Vagina (tissue), 2 donors: Measurements from ENCODE around the gene KBTBD3. TPM values are rescaled to one million over a fixed set of nuclear protein-coding genes. Genes with fewer than 3 reads are reported as not detected.

Experiments
- DNase-seq, 2 donors: peaks; one replicate each; pipeline ENCODE4 v3.0.0-alpha.2; 2017; ENCODE audit errors: extremely low spot score in 2 of 2
- H3K27ac ChIP-seq: fragments of 200-600 bp; sonication (generic); one replicate; pipeline ENCODE4 v1.5.1; 2019
- H3K27me3 ChIP-seq: fragments of 200-600 bp; sonication (generic); one replicate; pipeline ENCODE4 v1.5.1; 2019
- H3K36me3 ChIP-seq, 2 donors: fragments of 200-600 bp; sonication (generic); one replicate each; pipeline ENCODE4 v1.5.1; 2017 to 2019
- H3K4me1 ChIP-seq: fragments of 200-600 bp; sonication (generic); one replicate; pipeline ENCODE4 v1.5.1; 2019
- H3K4me3 ChIP-seq, 2 donors: fragments of 200-600 bp; sonication (generic); 1 replicate in 1 of 2; 2 replicates in 1 of 2; pipeline ENCODE4 v1.5.1; 2016 to 2019
- H3K9me3 ChIP-seq: fragments of 200-600 bp; sonication (generic); one replicate; pipeline ENCODE4 v1.5.1; 2019
- POLR2A ChIP-seq, 2 donors: fragments of 450-650 bp; IDR thresholded peaks; one replicate each; pipeline ENCODE4 v1.6.1; 2017; ENCODE audit warnings: antibody characterized with exemption in 2 of 2, mild to moderate bottlenecking in 2 of 2, moderate library complexity in 2 of 2
- POLR2AphosphoS5 ChIP-seq, 2 donors: sonication (generic); formaldehyde crosslinking; IDR thresholded peaks; one replicate each; pipeline ENCODE4 v1.9.0; 2017; ENCODE audit warnings: antibody characterized with exemption in 2 of 2, mild to moderate bottlenecking in 2 of 2, low read depth in 1 of 2; ENCODE audit not compliant: insufficient read depth in 1 of 2
- intact Hi-C: fragments of 100-400 bp; cut with DNase I; formaldehyde crosslinking; loops from one replicate; pipeline ENCODE4 v1.15.1; 2023
- total RNA-seq: library from RNA; depleted of rRNA; stranded (reverse); fragments of >200 nt; gene quantifications from one replicate; pipeline ENCODE4 v1.2.3, GENCODE V29; 2016
- TF ChIP-seq, protein P1 (sequence below), 3 experiments: fragments of 450-650 bp in 2 of 3; fragments of 200-600 bp in 1 of 3; sonication (generic) in 1 of 3; IDR thresholded peaks; one replicate each; pipeline ENCODE4 v1.5.1; 2017 to 2019; ENCODE audit warnings: antibody characterized with exemption in 3 of 3, mild to moderate bottlenecking in 2 of 3, moderate library complexity in 2 of 3

Gene KBTBD3
- total RNA-seq, 1 donor from 2014 or later, result 3.2 TPM

DNA sequence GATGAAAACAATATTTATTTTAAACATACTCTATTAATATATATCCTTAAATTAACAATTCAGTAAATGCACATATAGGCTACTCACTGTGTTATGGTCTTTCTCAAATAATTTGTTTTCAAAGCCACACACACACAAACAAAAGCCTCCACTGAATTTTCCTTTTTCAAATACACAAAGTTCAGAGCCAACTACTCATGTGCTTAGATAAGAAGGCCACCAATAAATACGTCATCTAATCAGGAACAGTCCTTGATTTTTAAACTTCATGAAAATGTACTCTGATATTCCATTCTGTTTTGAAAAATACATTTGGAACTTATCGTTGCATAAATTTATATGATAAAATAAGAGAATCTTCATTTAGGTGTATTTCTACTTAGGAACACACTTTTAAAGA is 26.0 kb downstream of the KBTBD3 start:
- Histone ChIP-seq H3K27ac (no peak overlapping the region), H3K27me3 (no peaks in the 10 kb centered on the region), H3K4me3 (no peak overlapping the region), H3K4me1 (no peaks in the 10 kb centered on the region), H3K36me3 (no peaks in the 10 kb centered on the region), H3K9me3 (no peaks in the 10 kb centered on the region)
- intact Hi-C loops, result no loop called here
- TF ChIP-seq, protein P1, sequence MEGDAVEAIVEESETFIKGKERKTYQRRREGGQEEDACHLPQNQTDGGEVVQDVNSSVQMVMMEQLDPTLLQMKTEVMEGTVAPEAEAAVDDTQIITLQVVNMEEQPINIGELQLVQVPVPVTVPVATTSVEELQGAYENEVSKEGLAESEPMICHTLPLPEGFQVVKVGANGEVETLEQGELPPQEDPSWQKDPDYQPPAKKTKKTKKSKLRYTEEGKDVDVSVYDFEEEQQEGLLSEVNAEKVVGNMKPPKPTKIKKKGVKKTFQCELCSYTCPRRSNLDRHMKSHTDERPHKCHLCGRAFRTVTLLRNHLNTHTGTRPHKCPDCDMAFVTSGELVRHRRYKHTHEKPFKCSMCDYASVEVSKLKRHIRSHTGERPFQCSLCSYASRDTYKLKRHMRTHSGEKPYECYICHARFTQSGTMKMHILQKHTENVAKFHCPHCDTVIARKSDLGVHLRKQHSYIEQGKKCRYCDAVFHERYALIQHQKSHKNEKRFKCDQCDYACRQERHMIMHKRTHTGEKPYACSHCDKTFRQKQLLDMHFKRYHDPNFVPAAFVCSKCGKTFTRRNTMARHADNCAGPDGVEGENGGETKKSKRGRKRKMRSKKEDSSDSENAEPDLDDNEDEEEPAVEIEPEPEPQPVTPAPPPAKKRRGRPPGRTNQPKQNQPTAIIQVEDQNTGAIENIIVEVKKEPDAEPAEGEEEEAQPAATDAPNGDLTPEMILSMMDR (IDR thresholded peaks at IDR 0.05), result no peak
- no peak for TF ChIP-seq POLR2A (IDR thresholded peaks at IDR 0.05)
- TF ChIP-seq POLR2AphosphoS5 (IDR thresholded peaks at IDR 0.05; ENCODE audit: insufficient read depth in 1 of 2, low read depth in 1 of 2), result no peak
- DNase-seq, result no peak

DNA sequence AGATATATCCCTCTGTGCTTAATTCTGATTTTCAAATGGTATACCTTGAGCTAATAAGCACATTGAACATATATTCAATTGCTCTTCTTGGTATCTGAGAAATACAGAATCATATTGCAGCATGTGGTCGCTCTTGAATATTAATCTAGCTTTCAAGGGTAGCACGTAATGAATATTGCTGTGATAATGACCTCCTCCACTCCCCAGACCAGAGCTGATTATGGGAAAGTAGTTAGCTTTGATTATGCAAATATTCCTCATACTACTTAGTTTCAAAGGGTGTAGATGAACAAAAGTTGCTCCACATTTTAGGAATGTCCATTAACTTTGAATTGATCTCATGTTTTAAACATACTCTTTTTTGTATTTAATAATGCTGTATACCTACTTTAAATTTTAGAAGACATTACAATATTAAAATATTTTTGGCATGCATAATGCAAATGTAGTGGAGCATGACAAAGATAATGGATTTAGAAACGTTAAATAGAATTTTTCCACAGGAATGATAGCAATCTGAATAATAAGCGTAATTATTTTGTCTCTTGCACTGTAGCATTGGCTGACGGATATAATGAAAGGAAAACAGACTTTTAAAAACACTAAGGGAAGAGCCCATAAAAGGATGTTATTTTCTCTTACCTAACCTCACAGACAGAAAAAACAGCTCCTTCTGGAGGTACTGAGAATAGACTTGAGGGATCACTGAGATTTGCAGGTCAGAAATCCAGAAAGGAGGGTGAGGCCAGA is 27.2 kb downstream of the KBTBD3 start:
- Histone ChIP-seq H3K4me3 (no peak overlapping the region), H3K27ac (no peak overlapping the region), H3K4me1 (no peaks in the 10 kb centered on the region), H3K27me3 (no peaks in the 10 kb centered on the region), H3K36me3 (no peaks in the 10 kb centered on the region), H3K9me3 (no peaks in the 10 kb centered on the region)
- intact Hi-C loops, result no loop called here
- TF ChIP-seq POLR2AphosphoS5 (IDR thresholded peaks at IDR 0.05; ENCODE audit: insufficient read depth in 1 of 2, low read depth in 1 of 2) (no peak), POLR2A (IDR thresholded peaks at IDR 0.05) (no peak)
- TF ChIP-seq, protein P1 (IDR thresholded peaks at IDR 0.05), result no peak
- DNase-seq, result no peak

DNA sequence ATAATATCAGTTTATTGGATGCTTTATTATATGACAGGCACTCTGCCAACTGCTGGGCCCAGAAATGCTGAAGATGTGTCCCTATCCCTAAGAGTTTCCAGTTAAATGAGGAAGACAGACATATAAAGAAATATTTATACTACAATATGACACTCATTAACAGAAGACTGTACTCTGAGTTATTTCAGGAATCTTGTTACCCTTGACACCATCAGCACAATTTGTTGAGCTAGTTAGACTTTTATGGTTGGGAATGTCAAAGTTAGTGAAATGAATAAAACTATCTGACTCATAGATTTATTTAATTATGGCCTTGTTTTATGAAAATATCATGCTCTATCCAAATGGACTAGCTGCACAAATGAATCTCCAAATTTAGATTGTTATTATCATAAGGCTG is 29.5 kb downstream of the KBTBD3 start:
- intact Hi-C loops, result no loop called here
- H3K27me3 ChIP-seq, result no peaks in the 10 kb centered on the region
- DNase-seq, result no peak
- no peaks in the 10 kb centered on the region for H3K9me3 ChIP-seq
- no peaks in the 10 kb centered on the region for H3K4me1 ChIP-seq
- no peaks in the 10 kb centered on the region for H3K36me3 ChIP-seq
- no peak overlapping the region for H3K4me3 ChIP-seq
- H3K27ac ChIP-seq, result no peak overlapping the region
- TF ChIP-seq POLR2A (IDR thresholded peaks at IDR 0.05) (no peak), POLR2AphosphoS5 (IDR thresholded peaks at IDR 0.05; ENCODE audit: insufficient read depth in 1 of 2, low read depth in 1 of 2) (no peak)
- TF ChIP-seq, protein P1 (IDR thresholded peaks at IDR 0.05), result no peak

DNA sequence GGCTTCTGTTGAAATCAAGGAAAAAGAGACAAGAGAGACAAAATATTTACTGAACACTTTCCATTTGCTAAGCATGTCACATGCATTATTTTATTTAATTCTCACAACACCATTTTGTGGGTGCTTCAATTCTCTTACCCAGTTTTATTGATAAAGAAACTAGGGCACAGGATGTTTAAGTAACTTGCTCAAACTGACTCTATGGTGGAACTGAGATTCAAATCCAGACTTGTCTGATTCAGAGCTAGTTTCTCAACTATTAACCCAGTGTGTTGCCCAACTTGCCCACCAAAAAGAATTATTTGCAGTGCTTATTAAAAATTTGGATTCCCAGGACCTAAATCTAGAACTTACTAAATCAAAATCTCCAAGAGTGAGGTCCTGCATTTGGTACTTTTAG is 33.6 kb downstream of the KBTBD3 start:
- H3K36me3 ChIP-seq, result no peaks in the 10 kb centered on the region
- no peaks in the 10 kb centered on the region for H3K27me3 ChIP-seq
- no peaks in the 10 kb centered on the region for H3K9me3 ChIP-seq
- no peak overlapping the region for H3K4me3 ChIP-seq
- H3K4me1 ChIP-seq, result no peaks in the 10 kb centered on the region
- intact Hi-C loops, result no loop called here
- H3K27ac ChIP-seq, result no peak overlapping the region
- TF ChIP-seq POLR2AphosphoS5 (IDR thresholded peaks at IDR 0.05; ENCODE audit: insufficient read depth in 1 of 2, low read depth in 1 of 2), result no peak
- TF ChIP-seq, protein P1 (IDR thresholded peaks at IDR 0.05), result no peak
- TF ChIP-seq POLR2A (IDR thresholded peaks at IDR 0.05), result no peak
- no peak for DNase-seq

DNA sequence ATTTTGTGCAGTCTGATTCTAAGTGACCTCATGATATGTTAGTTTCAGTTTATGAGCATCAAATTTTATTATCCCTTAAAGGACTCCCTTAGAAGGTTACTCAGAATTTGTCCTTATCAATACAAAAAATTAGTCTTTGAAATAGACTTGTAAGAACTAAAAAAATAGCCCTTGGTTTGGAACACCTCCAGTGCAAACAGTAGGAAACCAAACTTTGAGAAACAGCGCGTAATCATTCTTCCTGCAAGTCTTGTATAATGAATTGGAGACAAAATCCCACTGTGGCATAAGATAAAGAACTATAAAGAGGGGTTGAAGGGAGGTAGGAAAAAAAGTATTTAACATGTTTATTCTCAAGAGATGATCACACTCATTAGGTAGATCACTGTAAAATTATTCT is 44.3 kb downstream of the KBTBD3 start:
- Histone ChIP-seq H3K27ac (no peak overlapping the region), H3K27me3 (no peaks in the 10 kb centered on the region), H3K4me3 (no peak overlapping the region), H3K4me1 (no peaks in the 10 kb centered on the region), H3K9me3 (no peaks in the 10 kb centered on the region), H3K36me3 (no peaks in the 10 kb centered on the region)
- intact Hi-C loops, result no loop called here
- TF ChIP-seq, protein P1 (IDR thresholded peaks at IDR 0.05), result no peak
- TF ChIP-seq POLR2AphosphoS5 (IDR thresholded peaks at IDR 0.05; ENCODE audit: insufficient read depth in 1 of 2, low read depth in 1 of 2), result no peak
- TF ChIP-seq POLR2A (IDR thresholded peaks at IDR 0.05), result no peak
- DNase-seq, result no peak
